ENCODE measurements around the gene ZMIZ1. TPM values are rescaled to one million over a fixed set of nuclear protein-coding genes. Genes with fewer than 3 reads are reported as not detected.

The ZMIZ1 gene
- total RNA-seq, 1 donor from 2014 or later, result 14.7 TPM

GRCh38 chr10:79081353-79082034 lies 12.7 kb downstream of the ZMIZ1 start:
- DNase-seq (ENCODE audit: low read depth in 2 of 2), result peak in 1 of 2 donors; percentile 46

- DNase-seq (ENCODE audit: low read depth in 2 of 2), result no peak
Measured at GRCh38 chr10:79082035-79082373, 13.2 kb downstream of the ZMIZ1 start.

- DNase-seq (ENCODE audit: low read depth in 2 of 2), result no peak
Measured at GRCh38 chr10:79082631-79083596, 14.1 kb downstream of the ZMIZ1 start.

GRCh38 chr10:79084012-79084971 lies 15.5 kb downstream of the ZMIZ1 start:
- DNase-seq (ENCODE audit: low read depth in 2 of 2), result peak; percentile 96 to 97

- no peak for DNase-seq (ENCODE audit: low read depth in 2 of 2)
Measured at GRCh38 chr10:79084972-79085597, 16.3 kb downstream of the ZMIZ1 start.

GRCh38 chr10:79086822-79087221 lies 18.1 kb downstream of the ZMIZ1 start:
- DNase-seq (ENCODE audit: low read depth in 2 of 2), result no peak

GRCh38 chr10:79087721-79088120 lies 19.0 kb downstream of the ZMIZ1 start:
- no peak for DNase-seq (ENCODE audit: low read depth in 2 of 2)

GRCh38 chr10:79088176-79088575 lies 19.4 kb downstream of the ZMIZ1 start:
- DNase-seq (ENCODE audit: low read depth in 2 of 2), result no peak

- no peak for DNase-seq (ENCODE audit: low read depth in 2 of 2)
Measured at GRCh38 chr10:79088613-79089355, 20.0 kb downstream of the ZMIZ1 start.

GRCh38 chr10:79089632-79090031 lies 20.9 kb downstream of the ZMIZ1 start:
- no peak for DNase-seq (ENCODE audit: low read depth in 2 of 2)

GRCh38 chr10:79090134-79090803 lies 21.5 kb downstream of the ZMIZ1 start:
- DNase-seq (ENCODE audit: low read depth in 2 of 2), result peak in 1 of 2 donors; percentile 40

GRCh38 chr10:79092292-79092896 lies 23.6 kb downstream of the ZMIZ1 start:
- DNase-seq (ENCODE audit: low read depth in 2 of 2), result no peak

GRCh38 chr10:79093658-79094411 lies 25.1 kb downstream of the ZMIZ1 start:
- DNase-seq (ENCODE audit: low read depth in 2 of 2), result peak; percentile 68 to 74

GRCh38 chr10:79094412-79095175 lies 25.8 kb downstream of the ZMIZ1 start:
- DNase-seq (ENCODE audit: low read depth in 2 of 2), result no peak

- DNase-seq (ENCODE audit: low read depth in 2 of 2), result no peak
Measured at GRCh38 chr10:79095316-79095715, 26.6 kb downstream of the ZMIZ1 start.

GRCh38 chr10:79096514-79096913 lies 27.7 kb downstream of the ZMIZ1 start:
- DNase-seq (ENCODE audit: low read depth in 2 of 2), result no peak

- DNase-seq (ENCODE audit: low read depth in 2 of 2), result peak in 1 of 2 donors; percentile 46
Measured at GRCh38 chr10:79097021-79097872, 28.5 kb downstream of the ZMIZ1 start.

Measured in lung microvascular endothelial cell (primary cell).